PFSK-1 (cell line): Measurements from ENCODE around the gene PDE2A.
A peak's percentile ranks its signal among the peaks of the same experiment; 100 is the strongest.

ENCODE experiments used
- FOXP2 ChIP-seq: optimal IDR thresholded peaks from 2 replicates; pipeline ENCODE3; 2011; ENCODE audit warnings: borderline replicate concordance, control low read depth, inconsistent platforms; ENCODE audit not compliant: insufficient read depth; ENCODE audit errors: extremely low read length, extremely low read depth
- POLR2AphosphoS5 ChIP-seq: IDR thresholded peaks from 2 replicates; pipeline ENCODE4 v1.6.1; 2012; ENCODE audit warnings: low read depth, mild to moderate bottlenecking, control low read depth, low read length, moderate library complexity
- SIN3A ChIP-seq: IDR thresholded peaks from 2 replicates; pipeline ENCODE4 v1.6.1; 2012; ENCODE audit warnings: mild to moderate bottlenecking, low read length, moderate library complexity, borderline replicate concordance; ENCODE audit not compliant: insufficient read depth
- TAF1 ChIP-seq: IDR thresholded peaks from 2 replicates; pipeline ENCODE4 v1.6.1; 2012; ENCODE audit warnings: low read length, control low read depth, borderline replicate concordance; ENCODE audit not compliant: insufficient read depth
- TF ChIP-seq, protein P1 (sequence below), 2 experiments: IDR thresholded peaks; 2 replicates each; pipeline versions ENCODE4 v1.6.1 to v1.8.0; 2011 to 2012; ENCODE audit warnings: low read depth in 2 of 2, low read length in 2 of 2, control low read depth in 1 of 2, inconsistent platforms in 1 of 2, mild to moderate bottlenecking in 1 of 2, moderate library complexity in 1 of 2; ENCODE audit not compliant: insufficient read depth in 1 of 2

PDE2A gene

DNA sequence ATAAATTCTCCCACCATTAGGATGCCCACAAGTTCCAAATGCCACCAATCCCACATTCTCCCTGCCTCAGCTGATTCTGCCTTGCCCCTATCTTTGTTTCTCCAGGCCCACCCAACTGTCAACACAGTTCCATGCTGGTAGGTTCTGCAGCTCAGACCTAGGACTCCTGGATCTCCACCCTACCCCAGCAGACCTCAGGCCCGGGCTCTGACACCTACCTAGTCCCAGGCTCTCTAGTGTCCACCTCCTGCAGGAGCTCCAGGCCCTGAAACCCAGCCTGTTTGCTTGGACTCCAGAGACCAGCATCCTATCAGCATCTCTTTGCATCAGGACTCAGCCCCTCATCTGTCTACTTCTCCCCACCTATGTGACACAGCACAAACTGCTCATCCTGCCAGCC, 86.5 kb downstream of the PDE2A start:
- no peak for TF ChIP-seq FOXP2
- TF ChIP-seq TAF1 = no peak
- no peak for TF ChIP-seq SIN3A
- TF ChIP-seq POLR2AphosphoS5 = no peak
- TF ChIP-seq, protein P1, sequence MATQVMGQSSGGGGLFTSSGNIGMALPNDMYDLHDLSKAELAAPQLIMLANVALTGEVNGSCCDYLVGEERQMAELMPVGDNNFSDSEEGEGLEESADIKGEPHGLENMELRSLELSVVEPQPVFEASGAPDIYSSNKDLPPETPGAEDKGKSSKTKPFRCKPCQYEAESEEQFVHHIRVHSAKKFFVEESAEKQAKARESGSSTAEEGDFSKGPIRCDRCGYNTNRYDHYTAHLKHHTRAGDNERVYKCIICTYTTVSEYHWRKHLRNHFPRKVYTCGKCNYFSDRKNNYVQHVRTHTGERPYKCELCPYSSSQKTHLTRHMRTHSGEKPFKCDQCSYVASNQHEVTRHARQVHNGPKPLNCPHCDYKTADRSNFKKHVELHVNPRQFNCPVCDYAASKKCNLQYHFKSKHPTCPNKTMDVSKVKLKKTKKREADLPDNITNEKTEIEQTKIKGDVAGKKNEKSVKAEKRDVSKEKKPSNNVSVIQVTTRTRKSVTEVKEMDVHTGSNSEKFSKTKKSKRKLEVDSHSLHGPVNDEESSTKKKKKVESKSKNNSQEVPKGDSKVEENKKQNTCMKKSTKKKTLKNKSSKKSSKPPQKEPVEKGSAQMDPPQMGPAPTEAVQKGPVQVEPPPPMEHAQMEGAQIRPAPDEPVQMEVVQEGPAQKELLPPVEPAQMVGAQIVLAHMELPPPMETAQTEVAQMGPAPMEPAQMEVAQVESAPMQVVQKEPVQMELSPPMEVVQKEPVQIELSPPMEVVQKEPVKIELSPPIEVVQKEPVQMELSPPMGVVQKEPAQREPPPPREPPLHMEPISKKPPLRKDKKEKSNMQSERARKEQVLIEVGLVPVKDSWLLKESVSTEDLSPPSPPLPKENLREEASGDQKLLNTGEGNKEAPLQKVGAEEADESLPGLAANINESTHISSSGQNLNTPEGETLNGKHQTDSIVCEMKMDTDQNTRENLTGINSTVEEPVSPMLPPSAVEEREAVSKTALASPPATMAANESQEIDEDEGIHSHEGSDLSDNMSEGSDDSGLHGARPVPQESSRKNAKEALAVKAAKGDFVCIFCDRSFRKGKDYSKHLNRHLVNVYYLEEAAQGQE (IDR thresholded peaks at IDR 0.05; ENCODE audit: insufficient read depth in 1 of 2, low read depth in 2 of 2, low read length in 2 of 2) = no peak

DNA sequence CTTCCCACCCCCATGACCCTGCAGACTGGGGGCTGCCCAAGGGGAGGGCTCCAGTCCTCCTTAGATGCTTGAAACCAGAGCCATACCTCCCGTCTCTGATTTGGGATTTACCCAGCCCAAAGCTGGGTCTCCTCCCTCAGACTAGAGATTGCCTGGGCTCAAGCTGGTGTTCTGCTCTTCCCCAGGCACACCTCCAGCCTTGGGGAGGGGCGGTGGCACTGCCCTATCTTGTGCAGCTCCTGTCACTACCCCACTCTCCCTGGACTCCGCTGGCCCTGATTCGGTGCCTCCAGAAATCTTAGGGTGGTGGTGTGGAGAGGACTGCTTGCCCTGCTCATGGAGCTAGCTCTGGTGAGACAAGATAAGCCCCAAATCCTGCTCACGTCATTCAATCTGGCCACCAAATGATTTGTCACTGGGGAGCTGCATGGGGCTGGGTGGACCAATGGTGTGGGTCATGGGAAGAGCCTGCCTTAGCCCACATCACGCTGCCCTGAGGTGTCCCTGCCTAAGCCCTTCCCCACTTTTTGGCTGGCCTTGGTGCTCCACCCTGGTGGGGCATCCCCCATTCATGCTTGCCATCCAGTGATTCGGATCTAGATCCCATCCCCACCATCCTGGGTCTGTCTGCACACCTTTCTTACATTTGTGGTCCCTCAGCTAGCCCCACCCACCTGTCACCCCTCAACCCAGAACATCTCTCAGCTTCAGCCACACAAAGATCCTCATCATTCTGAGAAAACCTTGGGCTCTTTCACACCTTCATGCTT, 87.7 kb downstream of the PDE2A start:
- no peak for TF ChIP-seq TAF1
- TF ChIP-seq POLR2AphosphoS5 = no peak
- no peak for TF ChIP-seq SIN3A
- TF ChIP-seq, protein P1 (IDR thresholded peaks at IDR 0.05; ENCODE audit: insufficient read depth in 1 of 2, low read depth in 2 of 2, low read length in 2 of 2) = no peak
- TF ChIP-seq FOXP2 = no peak

DNA sequence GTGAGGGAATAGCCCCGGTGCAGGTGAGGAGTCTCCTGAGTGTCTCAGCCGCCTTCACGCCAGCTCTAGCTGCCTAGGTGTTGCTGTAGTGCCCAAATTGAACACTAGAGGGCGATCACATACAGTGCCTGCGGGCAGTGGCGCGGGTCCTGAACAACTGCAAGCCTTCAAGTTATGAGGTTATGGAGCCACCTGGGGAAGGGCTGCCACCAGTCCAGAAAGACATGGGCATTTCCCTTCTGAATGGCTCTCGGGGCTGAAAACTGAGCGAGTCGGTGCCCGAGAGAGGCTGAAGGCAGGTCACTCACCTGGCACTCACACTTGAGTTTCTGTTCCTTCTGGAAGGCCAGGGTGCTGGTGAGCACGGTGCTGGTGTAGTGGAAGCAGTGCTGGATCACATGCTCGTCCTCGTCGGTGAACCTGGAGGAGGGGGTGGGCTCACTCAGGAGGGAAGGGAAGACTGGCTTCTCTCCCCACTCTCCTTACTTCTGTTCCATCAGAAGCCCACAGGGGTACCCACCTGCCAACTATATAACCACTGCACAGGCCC, 88.4 kb downstream of the PDE2A start:
- TF ChIP-seq POLR2AphosphoS5 (no peak), FOXP2 (peak; percentile 21)

DNA sequence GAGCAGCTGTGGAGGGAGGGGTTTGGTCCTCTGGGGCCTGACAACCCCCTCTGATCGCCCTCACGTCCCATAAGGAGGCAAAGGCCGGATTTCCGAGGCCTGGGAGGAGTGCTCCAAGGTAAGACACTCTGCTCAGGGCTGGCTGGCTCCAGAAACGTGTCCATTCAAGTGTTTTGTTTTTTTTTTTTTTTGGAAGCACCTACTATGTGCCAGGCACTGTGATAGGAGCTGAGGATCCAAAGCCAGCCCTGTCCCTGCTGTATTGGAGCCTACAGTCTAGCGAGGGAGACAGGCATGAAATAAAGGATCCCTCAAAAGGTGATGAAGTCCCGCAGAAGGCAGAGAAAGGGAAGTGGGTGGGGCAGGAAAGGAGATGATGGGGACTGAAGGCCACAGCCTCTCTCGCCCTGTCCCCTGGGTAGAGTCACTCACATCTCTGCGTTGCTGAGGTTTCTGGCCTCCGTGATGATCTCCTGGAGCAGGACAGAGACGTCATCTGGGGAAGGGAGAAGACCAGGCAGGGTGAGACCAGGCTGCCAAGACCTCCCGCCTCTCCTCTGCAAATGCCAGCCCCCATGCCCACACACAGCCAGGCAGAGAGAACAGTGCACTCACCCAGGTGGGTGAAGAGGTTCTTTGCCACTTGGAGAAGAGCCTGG, 89.2 kb downstream of the PDE2A start:
- TF ChIP-seq POLR2AphosphoS5 (no peak), SIN3A (no peak), TAF1 (no peak), FOXP2 (no peak)
- TF ChIP-seq, protein P1 (IDR thresholded peaks at IDR 0.05; ENCODE audit: insufficient read depth in 1 of 2, low read depth in 2 of 2, low read length in 2 of 2) = no peak

DNA sequence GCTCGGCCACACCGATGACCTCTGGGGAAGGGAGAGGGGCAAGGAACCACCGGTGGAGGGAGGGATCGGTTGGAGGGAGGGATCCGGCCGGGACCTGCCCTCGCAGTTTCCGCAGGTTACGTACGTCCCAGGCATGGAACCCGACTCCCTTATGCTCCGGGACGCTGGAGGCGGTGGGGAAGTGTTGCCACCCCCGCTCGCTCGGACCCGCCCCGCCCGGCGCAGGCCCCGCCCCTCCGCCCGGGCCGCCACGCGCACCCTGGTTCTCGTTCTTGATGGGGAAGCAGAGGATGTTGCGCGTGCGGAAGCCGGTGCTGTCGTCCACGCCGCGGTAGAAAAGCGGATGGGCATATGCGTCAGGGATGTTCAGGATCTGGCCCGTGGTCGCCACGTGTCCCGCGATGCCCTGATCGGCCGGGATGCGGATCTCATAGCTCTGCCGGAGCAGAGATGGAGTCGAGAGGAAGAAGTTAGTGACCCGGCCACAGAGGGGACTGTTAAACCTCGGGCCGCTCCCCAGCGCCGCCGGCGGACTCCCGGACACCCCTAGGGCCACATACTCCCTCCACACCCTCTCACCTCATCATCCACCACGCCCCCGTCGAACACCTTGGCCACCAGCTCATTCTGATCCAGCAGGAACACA, 89.8 kb downstream of the PDE2A start:
- no peak for TF ChIP-seq SIN3A
- TF ChIP-seq, protein P1 (IDR thresholded peaks at IDR 0.05; ENCODE audit: insufficient read depth in 1 of 2, low read depth in 2 of 2, low read length in 2 of 2) = no peak
- no peak for TF ChIP-seq POLR2AphosphoS5
- TF ChIP-seq TAF1 = no peak
- no peak for TF ChIP-seq FOXP2
